GM19467 (cell line): Measurements from ENCODE around the gene ZNF512B.
A peak's percentile ranks its signal among the peaks of the same experiment; 100 is the strongest.
"Not testable (repeated sequence)": the region's sequence is repeated elsewhere in the genome, so short reads cannot be mapped to it uniquely, and the experiment has no call there.

Experiments
- ATAC-seq: cut with Tn5 transposase; IDR thresholded peaks from one replicate; pipeline ENCODE4 v1.9.1; 2021; ENCODE audit warnings: mild to moderate bottlenecking, moderate library complexity; ENCODE audit not compliant: unreplicated experiment

Gene ZNF512B

GRCh38 chr20:63978319-63979228 lies 8.8 kb upstream of the ZNF512B start:
- peak; percentile 36 for ATAC-seq

- ATAC-seq = no peak
Observed at GRCh38 chr20:63977739-63978276, 8.1 kb upstream of the ZNF512B start.

- no peak for ATAC-seq
Observed at GRCh38 chr20:63976980-63977738, 7.4 kb upstream of the ZNF512B start.

GRCh38 chr20:63976511-63976910 lies 6.8 kb upstream of the ZNF512B start:
- not testable (repeated sequence) for ATAC-seq

GRCh38 chr20:63974402-63975200 lies 4.9 kb upstream of the ZNF512B start:
- no peak for ATAC-seq

GRCh38 chr20:63973636-63974401 lies 4.1 kb upstream of the ZNF512B start:
- ATAC-seq = no peak

- ATAC-seq = no peak
Observed at GRCh38 chr20:63973160-63973479, 3.4 kb upstream of the ZNF512B start.

- no peak for ATAC-seq
Observed at GRCh38 chr20:63972312-63973159, 2.8 kb upstream of the ZNF512B start.

GRCh38 chr20:63971960-63972311 lies 2.2 kb upstream of the ZNF512B start:
- ATAC-seq = not testable (repeated sequence)

- no peak for ATAC-seq
Observed at GRCh38 chr20:63970714-63971431, 1.1 kb upstream of the ZNF512B start.

GRCh38 chr20:63968928-63969760 lies 586 bp downstream of the ZNF512B start:
- ATAC-seq = no peak

- ATAC-seq = no peak
Observed at GRCh38 chr20:63968136-63968927, 1.4 kb downstream of the ZNF512B start.

- no peak for ATAC-seq
Observed at GRCh38 chr20:63967330-63968135, 2.2 kb downstream of the ZNF512B start.

GRCh38 chr20:63966944-63967322 lies 2.8 kb downstream of the ZNF512B start:
- no peak for ATAC-seq

- no peak for ATAC-seq
Observed at GRCh38 chr20:63966172-63966943, 3.4 kb downstream of the ZNF512B start.

GRCh38 chr20:63964412-63964811 lies 5.3 kb downstream of the ZNF512B start:
- no peak for ATAC-seq
